Transverse colon (tissue), 4 donors: ENCODE data around the gene RAPGEF5. TPM values are rescaled to one million over a fixed set of nuclear protein-coding genes. Genes with fewer than 3 reads are reported as not detected.

Experiments
- DNase-seq: peaks from one replicate; pipeline ENCODE4 v3.0.0-alpha.2; 2019
- H3K27ac ChIP-seq, 4 donors: fragments of 200-600 bp; sonication (generic); 2 replicates each; pipeline ENCODE4 v1.5.1; 2016 to 2018; ENCODE audit warnings: inconsistent platforms in 4 of 4
- H3K27me3 ChIP-seq: fragments of 200-600 bp; sonication (generic); 2 replicates; pipeline ENCODE4 v1.5.1; 2017; ENCODE audit warnings: inconsistent platforms
- H3K36me3 ChIP-seq, 4 donors: fragments of 200-600 bp; sonication (generic); 2 replicates each; pipeline ENCODE4 v1.5.1; 2017 to 2019; ENCODE audit warnings: inconsistent platforms in 4 of 4
- H3K4me1 ChIP-seq, 4 donors: fragments of 200-600 bp; sonication (generic); 2 replicates each; pipeline ENCODE4 v1.5.1; 2017 to 2020; ENCODE audit warnings: inconsistent platforms in 4 of 4
- H3K4me3 ChIP-seq, 4 donors: fragments of 200-600 bp; sonication (generic); 1 replicate in 1 of 4; 2 replicates in 3 of 4; pipeline versions ENCODE4 v1.5.1 to v1.6.1; 2017 to 2019; ENCODE audit warnings: inconsistent platforms in 4 of 4
- H3K9me3 ChIP-seq, 2 donors: fragments of 200-600 bp; sonication (generic); 2 replicates each; pipeline ENCODE4 v1.5.1; 2017 to 2019; ENCODE audit warnings: inconsistent platforms in 2 of 2
- EP300 ChIP-seq: sonication (generic); formaldehyde crosslinking; IDR thresholded peaks from one replicate; pipeline ENCODE4 v1.6.1; 2017; ENCODE audit warnings: antibody characterized with exemption, low read depth
- POLR2A ChIP-seq: fragments of 450-650 bp; IDR thresholded peaks from one replicate; pipeline ENCODE4 v1.6.1; 2016; ENCODE audit warnings: antibody characterized with exemption, mild to moderate bottlenecking, moderate library complexity
- POLR2AphosphoS5 ChIP-seq, 3 donors: sonication (generic); formaldehyde crosslinking; IDR thresholded peaks; one replicate each; pipeline ENCODE4 v1.6.1; 2016; ENCODE audit warnings: antibody characterized with exemption in 3 of 3
- WGBS, 2 donors: methylation state at CpG; one replicate each; pipeline ENCODE4 v1.1.5; 2018; ENCODE audit warnings: low coverage in 1 of 2; 5-methylcytosine and 5-hydroxymethylcytosine counted together
- in situ Hi-C, 4 donors: fragments of 200-750 bp; cut with MboI; loops; one replicate each; pipeline versions ENCODE4 v1.15.0 to v1.15.1; 2017; ENCODE audit warnings: low sequenced_read_pairs in 3 of 4, low pct_ligation_motif_present in 1 of 4, low pct_unique_long_range_greater_than_20kb in 1 of 4
- intact Hi-C: fragments of 100-400 bp; cut with DNase I; formaldehyde crosslinking; loops from one replicate; pipeline ENCODE4 v1.15.1; 2023; ENCODE audit warnings: low total_unique reads
- total RNA-seq, 4 donors: library from RNA; depleted of rRNA; stranded (reverse); fragments of >200 nt; gene quantifications; one replicate each; pipeline ENCODE4 v1.1.0, GENCODE V29; 2016
- TF ChIP-seq, protein P1 (sequence below), 5 experiments: fragments of 200-600 bp in 3 of 5; fragments of 450-650 bp in 2 of 5; sonication (generic) in 3 of 5; IDR thresholded peaks; 1 replicate in 2 of 5; 2 replicates in 3 of 5; pipeline ENCODE4 v1.5.1; 2016 to 2017; ENCODE audit warnings: antibody characterized with exemption in 5 of 5, inconsistent platforms in 3 of 5, mild to moderate bottlenecking in 2 of 5, moderate library complexity in 1 of 5

The RAPGEF5 gene
- total RNA-seq, 4 donors from 2014 or later = 82.3 to 112 (median 100) TPM

- DNase-seq = peak; percentile 48
- Histone ChIP-seq H3K4me3 (no peak overlapping the region), H3K27ac (no peak overlapping the region), H3K36me3 (no peaks in the 10 kb centered on the region), H3K9me3 (no peaks in the 10 kb centered on the region), H3K27me3 (no peaks in the 10 kb centered on the region), H3K4me1 (no peaks in the 10 kb centered on the region)
- intact Hi-C loops = no loop called here
- in situ Hi-C loops = loop anchor here in 1 of 4 donors (10.0 kb wide), 1 partner anchor 374 kb away; no protein-coding TSS in a partner anchor
- 8 to 20% methylated on average over 6 of the region's 6 CpGs for WGBS, 2 donors
- TF ChIP-seq POLR2A = no peak
- TF ChIP-seq, protein P1, sequence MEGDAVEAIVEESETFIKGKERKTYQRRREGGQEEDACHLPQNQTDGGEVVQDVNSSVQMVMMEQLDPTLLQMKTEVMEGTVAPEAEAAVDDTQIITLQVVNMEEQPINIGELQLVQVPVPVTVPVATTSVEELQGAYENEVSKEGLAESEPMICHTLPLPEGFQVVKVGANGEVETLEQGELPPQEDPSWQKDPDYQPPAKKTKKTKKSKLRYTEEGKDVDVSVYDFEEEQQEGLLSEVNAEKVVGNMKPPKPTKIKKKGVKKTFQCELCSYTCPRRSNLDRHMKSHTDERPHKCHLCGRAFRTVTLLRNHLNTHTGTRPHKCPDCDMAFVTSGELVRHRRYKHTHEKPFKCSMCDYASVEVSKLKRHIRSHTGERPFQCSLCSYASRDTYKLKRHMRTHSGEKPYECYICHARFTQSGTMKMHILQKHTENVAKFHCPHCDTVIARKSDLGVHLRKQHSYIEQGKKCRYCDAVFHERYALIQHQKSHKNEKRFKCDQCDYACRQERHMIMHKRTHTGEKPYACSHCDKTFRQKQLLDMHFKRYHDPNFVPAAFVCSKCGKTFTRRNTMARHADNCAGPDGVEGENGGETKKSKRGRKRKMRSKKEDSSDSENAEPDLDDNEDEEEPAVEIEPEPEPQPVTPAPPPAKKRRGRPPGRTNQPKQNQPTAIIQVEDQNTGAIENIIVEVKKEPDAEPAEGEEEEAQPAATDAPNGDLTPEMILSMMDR (IDR thresholded peaks at IDR 0.05) = peak; percentile 67 to 77 (median 72)
Measured at GRCh38 chr7:22110227-22110839, 246.6 kb downstream of the RAPGEF5 start.

DNA sequence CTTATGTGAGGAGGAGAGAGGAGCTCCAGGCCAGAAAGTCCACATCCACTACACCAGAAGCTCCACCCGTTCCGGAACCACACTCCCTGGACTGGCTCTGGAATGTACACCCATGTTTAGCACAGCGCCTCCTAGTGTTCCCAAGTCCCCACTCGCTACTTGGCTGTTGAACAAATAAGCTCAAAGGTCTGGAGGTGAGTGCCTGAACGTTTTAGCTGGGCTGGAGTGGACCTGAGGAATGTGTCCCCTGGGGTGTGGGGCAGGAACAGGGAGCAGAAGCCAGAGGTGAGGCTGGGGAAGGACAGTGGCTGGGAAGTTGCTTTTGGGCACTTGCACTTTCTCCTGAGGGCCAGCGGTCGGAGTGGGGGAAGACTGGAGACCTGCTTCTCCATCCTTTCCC is 247.2 kb downstream of the RAPGEF5 start:
- intact Hi-C loops = loop anchor here (2.0 kb wide), 1 partner anchor 379 kb away; no protein-coding TSS in a partner anchor
- H3K4me1 ChIP-seq = no peaks in the 10 kb centered on the region
- 66 to 69% methylated on average over 6 to 7 of the region's 7 CpGs for WGBS, 2 donors
- no peak for TF ChIP-seq EP300
- no peak for TF ChIP-seq POLR2A
- TF ChIP-seq, protein P1 (IDR thresholded peaks at IDR 0.05) = no peak
- TF ChIP-seq POLR2AphosphoS5 (IDR thresholded peaks at IDR 0.05) = no peak
- in situ Hi-C loops = loop anchor here (5.0 to 10.0 kb wide), 2 partner anchors 375 to 378 kb away; no protein-coding TSS in a partner anchor
- DNase-seq = peak; percentile 28
- no peaks in the 10 kb centered on the region for H3K27me3 ChIP-seq
- no peaks in the 10 kb centered on the region for H3K36me3 ChIP-seq
- H3K9me3 ChIP-seq = no peaks in the 10 kb centered on the region
- H3K4me3 ChIP-seq = no peak overlapping the region
- no peak overlapping the region for H3K27ac ChIP-seq

DNA sequence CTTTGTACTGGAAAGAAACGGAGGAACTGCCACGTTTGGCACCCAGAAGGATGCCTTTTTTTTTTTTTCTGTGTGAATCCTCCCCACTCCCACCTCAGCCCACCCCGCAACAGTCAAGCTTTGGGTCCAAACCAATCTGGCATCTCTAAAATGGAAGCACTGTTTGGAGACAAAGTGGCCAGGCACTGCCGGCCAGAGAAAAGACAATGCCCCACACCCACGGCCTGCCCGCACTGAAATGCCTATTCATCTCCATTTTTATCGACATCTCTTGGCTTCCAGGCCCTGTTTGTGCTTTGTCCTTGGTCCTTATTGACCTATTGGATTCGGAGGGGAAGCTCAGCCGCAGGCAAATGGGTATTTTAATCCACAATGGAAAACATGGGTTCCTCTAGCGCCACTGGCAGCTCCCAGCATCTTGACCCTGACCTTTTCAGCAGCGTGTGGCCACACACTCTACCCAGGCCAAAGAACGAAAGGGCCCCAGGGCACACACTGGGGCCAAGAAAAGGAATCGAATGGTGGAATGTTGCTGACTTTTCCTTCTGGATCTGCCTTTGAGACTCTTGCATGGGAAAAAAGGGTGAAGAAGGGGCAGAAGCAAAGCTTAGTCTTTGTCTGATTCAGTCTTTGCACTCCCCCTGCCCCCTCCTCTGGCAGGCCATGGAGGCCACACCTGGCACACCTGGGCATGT is 248.7 kb downstream of the RAPGEF5 start:
- no peak for TF ChIP-seq POLR2A
- TF ChIP-seq, protein P1 (IDR thresholded peaks at IDR 0.05) = no peak
- TF ChIP-seq EP300 = no peak
- no peak for TF ChIP-seq POLR2AphosphoS5 (IDR thresholded peaks at IDR 0.05)
- intact Hi-C loops = loop anchor here (2.0 kb wide), 1 partner anchor 381 kb away; no protein-coding TSS in a partner anchor
- in situ Hi-C loops = loop anchor here in 3 of 4 donors (5.0 to 10.0 kb wide), 2 partner anchors 377 to 379 kb away; no protein-coding TSS in a partner anchor
- no peaks in the 10 kb centered on the region for H3K36me3 ChIP-seq
- peaks cover 4% of the 10 kb centered on the region for H3K27me3 ChIP-seq
- DNase-seq = no peak
- 64 to 68% methylated on average over 10 to 13 of the region's 13 CpGs for WGBS, 2 donors
- no peaks in the 10 kb centered on the region for H3K4me1 ChIP-seq
- H3K9me3 ChIP-seq = no peaks in the 10 kb centered on the region
- H3K27ac ChIP-seq = no peak overlapping the region
- no peak overlapping the region for H3K4me3 ChIP-seq

- in situ Hi-C loops = loop anchor here in 3 of 4 donors (5.0 to 10.0 kb wide), 2 partner anchors 379 to 382 kb away; no protein-coding TSS in a partner anchor
- Histone ChIP-seq H3K4me3 (no peak overlapping the region), H3K9me3 (no peaks in the 10 kb centered on the region), H3K36me3 (no peaks in the 10 kb centered on the region), H3K4me1 (no peaks in the 10 kb centered on the region), H3K27ac (no peak overlapping the region), H3K27me3 (peaks cover 5% of the 10 kb centered on the region)
- TF ChIP-seq, protein P1 (IDR thresholded peaks at IDR 0.05) = no peak
- TF ChIP-seq POLR2A = no peak
- TF ChIP-seq POLR2AphosphoS5 (IDR thresholded peaks at IDR 0.05) = no peak
- no peak for TF ChIP-seq EP300
- DNase-seq = no peak
- intact Hi-C loops = no loop called here
- 91 to 92% methylated on average over 7 of the region's 7 CpGs for WGBS, 2 donors
Measured at GRCh38 chr7:22105550-22105949, 251.4 kb downstream of the RAPGEF5 start.
